ENCODE measurements around the gene ELN.

GRCh38 chr7:74014931-74015330, 13.0 kb upstream of the ELN start:
- no peak for TF ChIP-seq CTCF (optimal IDR thresholded peaks at IDR 0.05 in 1 of 3, IDR thresholded peaks at IDR 0.05 in 1 of 3, conservative IDR thresholded peaks at IDR 0.05 in 1 of 3; ENCODE audit: extremely low read depth in 1 of 3, insufficient read depth in 2 of 3, low read length in 3 of 3)
- no peak for TF ChIP-seq EZH2 (IDR thresholded peaks at IDR 0.05; ENCODE audit: low read length)
